HepG2 (cell line): ENCODE measurements around the gene ARFGEF3. TPM values are rescaled to one million over a fixed set of nuclear protein-coding genes. Genes with fewer than 3 reads are reported as not detected.

Experiments used
- CAMTA2 ChIP-seq: sonication (generic); formaldehyde crosslinking; IDR thresholded peaks from 2 replicates; pipeline ENCODE4 v1.4.0; 2020; ENCODE audit warnings: mild to moderate bottlenecking, missing genetic modification reagents, borderline replicate concordance
- CREBL2 ChIP-seq: sonication (generic); formaldehyde crosslinking; IDR thresholded peaks from 2 replicates; pipeline ENCODE4 v1.8.1; 2023; ENCODE audit warnings: missing genetic modification reagents, mild to moderate bottlenecking, borderline replicate concordance
- DNMT3B ChIP-seq: conservative IDR thresholded peaks from 2 replicates; pipeline ENCODE4 v1.6.1; 2016; ENCODE audit warnings: missing biosample characterization, control low read depth
- ERF ChIP-seq: IDR thresholded peaks from 2 replicates; pipeline ENCODE4 v1.6.1; 2018; ENCODE audit warnings: missing biosample characterization, missing genetic modification reagents
- FOXJ3 ChIP-seq: sonication (generic); formaldehyde crosslinking; IDR thresholded peaks from 2 replicates; pipeline ENCODE4 v1.4.0; 2020; ENCODE audit warnings: missing genetic modification reagents, mild to moderate bottlenecking, borderline replicate concordance
- GRHL1 ChIP-seq: sonication (generic); formaldehyde crosslinking; conservative IDR thresholded peaks from 2 replicates; pipeline ENCODE4 v1.8.0; 2022; ENCODE audit warnings: missing genetic modification reagents
- HMGA1 ChIP-seq: sonication (generic); formaldehyde crosslinking; conservative IDR thresholded peaks from 2 replicates; pipeline ENCODE4 v1.4.0; 2020; ENCODE audit warnings: missing genetic modification reagents
- MTA1 ChIP-seq: sonication (generic); formaldehyde crosslinking; IDR thresholded peaks from 2 replicates; pipeline ENCODE4 v1.4.0; 2020; ENCODE audit warnings: missing genetic modification reagents, mild to moderate bottlenecking, borderline replicate concordance
- PREB ChIP-seq: sonication (generic); formaldehyde crosslinking; IDR thresholded peaks from 2 replicates; pipeline ENCODE4 v1.4.0; 2020; ENCODE audit warnings: missing genetic modification reagents
- RFX5 ChIP-seq: IDR thresholded peaks from 2 replicates; pipeline ENCODE4 v1.6.1; 2011; ENCODE audit warnings: low read depth, low read length, improper control_type of control experiment
- SRSF1 ChIP-seq: fragments of 200-400 bp; formaldehyde crosslinking; optimal IDR thresholded peaks from 2 replicates; pipeline ENCODE3; 2017; ENCODE audit warnings: mild to moderate bottlenecking, low read depth, low read length, moderate library complexity
- ZBTB40 ChIP-seq, 2 experiments: fragments of 450-650 bp in 1 of 2; sonication (generic) in 1 of 2; formaldehyde crosslinking in 1 of 2; IDR thresholded peaks; 2 replicates each; pipeline versions ENCODE4 v1.6.1 to v1.8.0; 2016 to 2022; ENCODE audit warnings: antibody characterized with exemption in 1 of 2, mild to moderate bottlenecking in 1 of 2, missing genetic modification reagents in 1 of 2
- ZNF30 ChIP-seq: sonication (generic); formaldehyde crosslinking; IDR thresholded peaks from 2 replicates; pipeline ENCODE4 v1.5.0; 2020; ENCODE audit warnings: mild to moderate bottlenecking, missing genetic modification reagents
- ZNF33B ChIP-seq: sonication (generic); formaldehyde crosslinking; IDR thresholded peaks from 2 replicates; pipeline ENCODE4 v1.5.1; 2020; ENCODE audit warnings: mild to moderate bottlenecking, missing genetic modification reagents
- ZNF780A ChIP-seq: sonication (generic); formaldehyde crosslinking; IDR thresholded peaks from 2 replicates; pipeline ENCODE4 v1.8.0; 2022; ENCODE audit warnings: mild to moderate bottlenecking, missing genetic modification reagents, moderate library complexity
- ZNF788 ChIP-seq: sonication (generic); formaldehyde crosslinking; IDR thresholded peaks from 2 replicates; pipeline ENCODE4 v1.5.0; 2020; ENCODE audit warnings: mild to moderate bottlenecking, missing genetic modification reagents, borderline replicate concordance
- ZNF879 ChIP-seq: sonication (generic); formaldehyde crosslinking; IDR thresholded peaks from 2 replicates; pipeline ENCODE4 v1.8.1; 2023; ENCODE audit warnings: missing genetic modification reagents
- polyA plus RNA-seq, 8 experiments: library from polyadenylated mRNA; depleted of rRNA in 3 of 8; stranded (reverse) in 7 of 8; unstranded in 1 of 8; fragments of >200 nt; fragmentation: Illumina TruSeq in 4 of 8; extraction: Trizol in 4 of 8; gene quantifications; 2 replicates each; pipeline versions ENCODE4 v1.2.1 to v1.2.3, GENCODE V29; 2011 to 2016; ENCODE audit warnings: low read depth in 4 of 8, missing spikeins in 1 of 8, mixed read lengths in 1 of 8; ENCODE audit not compliant: insufficient read depth in 1 of 8
- total RNA-seq, 5 experiments: library from RNA; depleted of rRNA; stranded (reverse); fragments of >200 nt; fragmentation: Illumina TruSeq; extraction: Trizol; gene quantifications; 2 replicates each; pipeline ENCODE4 v1.2.3, GENCODE V29; 2016; ENCODE audit warnings: low read depth in 1 of 5

Gene ARFGEF3
- total and polyA plus RNA-seq, 2 of the 13 experiments (the other 11 are each of a cell fraction or from before 2014, with no cell fraction given): 0.60 to 2.6 TPM

- TF ChIP-seq ZBTB40 (IDR thresholded peaks at IDR 0.05) (no peak), ZBTB40 (CRISPR knock-in tag; IDR thresholded peaks at IDR 0.05) (no peak), FOXJ3 (CRISPR knock-in tag) (peak; percentile 74; the same call in 1 of the 2 replicates), ZNF30 (CRISPR knock-in tag) (no peak), ZNF780A (CRISPR knock-in tag) (no peak), CAMTA2 (CRISPR knock-in tag) (no peak), CREBL2 (CRISPR knock-in tag) (no peak), DNMT3B (CRISPR knock-in tag) (no peak), ERF (CRISPR knock-in tag) (peak; percentile 23), SRSF1 (no peak), ZNF879 (CRISPR knock-in tag) (no peak), MTA1 (no peak), RFX5 (no peak), HMGA1 (CRISPR knock-in tag) (no peak), GRHL1 (CRISPR knock-in tag) (no peak), ZNF788 (CRISPR knock-in tag) (no peak), ZNF33B (no peak), PREB (CRISPR knock-in tag) (no peak)
Measured at GRCh38 chr6:138257638-138258040, 95.9 kb downstream of the ARFGEF3 start (continued).
